Colon (tissue), 2 donors: Measurements from ENCODE around the gene IL22RA2.
"Not testable (repeated sequence)": the region's sequence is repeated elsewhere in the genome, so short reads cannot be mapped to it uniquely, and the experiment has no call there.

Source experiments
- FAIRE-seq: peaks from 2 replicates; lab custom pipeline; 2012; peaks lifted over from hg19 to GRCh38; lab: Jason Lieb, UNC
- donor health status: control.
- donor health status: control.

IL22RA2 gene

DNA sequence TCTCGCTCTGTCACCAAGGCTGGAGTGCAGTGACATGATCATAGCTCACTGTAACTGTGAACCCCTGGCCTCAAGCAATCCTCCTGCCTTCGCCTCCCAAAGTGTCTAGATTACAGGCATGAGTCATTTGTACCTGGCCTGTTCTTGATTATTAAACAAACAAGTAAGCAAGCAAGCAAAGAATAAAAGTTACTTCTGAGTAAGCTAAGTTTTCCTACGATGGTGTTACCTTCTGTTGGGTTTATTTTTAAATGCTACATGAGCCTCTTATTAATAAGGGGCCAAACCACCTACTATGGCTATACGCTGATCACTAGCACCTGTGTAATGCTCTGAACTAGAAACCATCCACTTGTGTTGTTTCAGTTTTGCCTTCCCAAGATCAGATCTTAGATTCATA lies 50.8 kb downstream of the IL22RA2 start:
- no peak for FAIRE-seq

DNA sequence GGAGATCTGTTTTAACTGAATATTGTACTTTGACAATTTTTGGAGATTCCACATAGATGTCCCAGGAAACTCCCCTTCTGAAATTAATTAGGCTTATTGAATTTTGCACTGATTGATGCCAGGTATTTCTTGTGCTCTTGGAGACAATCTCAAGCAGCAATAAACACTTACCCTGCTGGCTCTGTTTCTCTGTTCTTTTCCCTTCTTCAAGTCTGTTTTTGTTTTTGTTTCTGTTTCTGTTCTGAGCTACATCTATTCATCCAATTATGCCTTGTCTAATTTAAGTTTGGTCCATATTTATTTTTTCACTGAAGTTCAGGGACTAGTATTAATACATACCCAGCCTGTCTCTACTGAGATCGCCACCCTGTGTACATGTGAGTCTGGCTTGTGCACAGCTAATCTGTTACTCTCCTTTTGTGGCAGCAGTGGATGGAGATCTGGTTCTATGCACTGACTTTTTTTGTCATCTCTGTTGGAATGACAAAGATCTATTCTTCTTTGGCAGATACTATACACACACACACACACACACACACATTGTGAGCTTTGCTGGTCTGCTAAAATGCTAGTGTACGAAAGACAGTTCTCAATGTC lies 51.9 kb downstream of the IL22RA2 start:
- FAIRE-seq = no peak

- no peak for FAIRE-seq
These were observed 52.7 kb downstream of the IL22RA2 start for GRCh38 chr6:137120748-137121147.

DNA sequence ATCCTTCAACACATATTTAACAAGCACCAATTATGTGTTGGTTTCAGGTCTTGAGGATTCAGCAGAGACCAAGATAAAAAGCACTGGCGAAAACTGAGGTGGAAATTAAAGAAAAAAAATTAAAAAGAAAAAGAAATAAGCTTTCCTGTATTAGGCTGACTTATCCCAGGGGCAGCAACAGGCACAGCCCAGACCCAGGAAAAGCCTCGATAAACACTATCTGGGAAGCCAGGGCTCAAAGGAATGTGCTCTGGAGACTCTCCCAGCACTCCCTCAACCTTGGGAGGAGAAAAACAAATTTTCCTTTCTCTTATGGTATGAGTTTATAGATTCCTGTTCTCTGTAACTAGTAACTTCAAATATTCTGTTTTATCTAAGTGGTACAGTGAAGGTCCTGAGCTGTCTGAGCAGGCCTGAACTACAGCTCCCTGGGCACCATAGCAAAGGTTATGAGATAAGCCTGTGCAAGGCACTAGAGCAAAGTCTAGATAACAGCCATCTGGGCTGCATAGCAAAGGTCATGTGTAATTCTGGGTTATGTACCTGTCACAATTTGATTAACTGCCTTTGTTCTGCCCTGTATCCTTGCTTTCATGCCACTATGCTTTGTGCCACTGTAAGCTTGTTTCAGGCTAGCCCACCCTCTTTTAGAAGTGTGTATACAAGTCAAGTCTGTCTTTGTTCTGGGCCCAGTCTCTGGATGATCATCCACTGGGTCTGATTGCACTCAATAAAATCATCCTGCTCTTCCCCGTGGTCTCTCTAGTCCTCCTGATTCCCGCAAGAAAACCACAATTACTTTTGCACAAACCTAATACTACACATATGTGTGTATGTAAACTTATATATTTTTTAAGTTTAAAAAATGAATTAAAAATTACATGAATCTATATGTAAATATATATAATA lies 54.0 kb downstream of the IL22RA2 start:
- no peak for FAIRE-seq

DNA sequence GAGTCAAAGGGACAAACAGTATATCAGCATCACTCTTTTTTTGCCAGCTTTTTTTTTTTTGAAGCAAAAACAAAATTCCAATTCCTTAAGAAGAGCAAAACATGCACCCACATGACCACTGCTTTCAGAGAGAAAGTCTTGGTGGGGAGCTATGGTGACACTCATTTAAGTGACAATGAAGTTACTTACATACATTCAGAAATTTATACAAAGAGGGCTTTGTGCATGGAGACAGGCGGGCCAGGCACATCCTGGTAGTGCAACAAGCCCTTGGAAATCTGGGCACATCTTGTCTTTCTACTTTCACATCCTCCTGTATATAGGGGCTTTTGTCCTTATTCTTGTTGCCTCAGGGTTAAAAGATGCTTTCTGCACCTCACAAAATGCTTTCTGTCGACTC lies 55.9 kb downstream of the IL22RA2 start:
- no peak for FAIRE-seq

DNA sequence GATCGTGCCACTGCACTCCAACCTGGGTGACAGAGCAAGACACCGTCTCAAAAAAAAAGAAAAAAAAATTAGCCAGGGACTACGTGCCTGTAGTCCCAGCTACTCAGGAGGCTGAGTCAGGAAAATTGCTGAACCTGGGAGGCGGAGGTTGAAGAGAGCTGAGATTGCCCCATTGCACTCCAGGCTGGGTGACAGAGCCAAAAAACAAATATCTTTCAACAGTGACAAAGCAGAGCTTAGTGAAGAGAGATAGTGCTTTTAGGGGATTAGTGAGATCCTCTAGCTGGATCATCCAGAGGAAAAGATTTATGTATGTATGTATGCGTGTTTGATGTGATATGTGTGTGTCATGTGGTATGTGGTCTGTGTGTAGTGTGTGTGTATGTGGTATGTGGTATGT lies 56.6 kb downstream of the IL22RA2 start:
- no peak for FAIRE-seq

GRCh38 chr6:137115658-137116057 lies 57.8 kb downstream of the IL22RA2 start:
- no peak for FAIRE-seq

DNA sequence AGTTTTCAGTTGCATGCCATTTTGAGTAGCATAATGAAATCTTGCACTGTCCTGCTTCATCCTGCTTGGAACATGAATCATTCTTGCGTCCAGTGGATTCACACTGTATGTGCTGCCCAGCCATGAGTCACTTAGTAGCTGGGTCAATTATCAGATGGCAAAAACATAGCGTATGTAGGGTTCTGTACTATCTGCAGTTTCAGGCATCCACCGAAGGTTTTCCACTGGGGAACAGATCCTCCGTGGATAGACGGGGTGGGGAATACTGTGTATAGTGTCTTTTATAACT lies 61.4 kb downstream of the IL22RA2 start:
- FAIRE-seq = no peak

- FAIRE-seq = no peak
These were observed 62.0 kb downstream of the IL22RA2 start for GRCh38 chr6:137111296-137112066.

DNA sequence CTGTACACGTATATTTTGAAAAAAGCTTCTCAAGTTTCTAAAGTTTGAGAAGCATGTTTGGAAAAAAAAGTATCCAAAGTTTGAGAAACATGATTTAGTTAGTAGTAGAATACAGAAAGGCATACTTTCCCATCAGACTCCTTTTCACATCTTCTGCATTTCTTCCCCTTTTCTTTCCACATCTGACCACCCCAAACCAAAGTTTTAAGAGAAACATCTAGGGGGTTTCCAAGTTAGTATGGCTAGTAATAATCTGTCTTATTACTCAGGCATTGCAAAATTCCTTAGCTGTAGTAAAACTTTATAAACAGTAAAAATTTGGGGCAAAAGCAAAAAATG lies 65.7 kb downstream of the IL22RA2 start:
- no peak for FAIRE-seq

DNA sequence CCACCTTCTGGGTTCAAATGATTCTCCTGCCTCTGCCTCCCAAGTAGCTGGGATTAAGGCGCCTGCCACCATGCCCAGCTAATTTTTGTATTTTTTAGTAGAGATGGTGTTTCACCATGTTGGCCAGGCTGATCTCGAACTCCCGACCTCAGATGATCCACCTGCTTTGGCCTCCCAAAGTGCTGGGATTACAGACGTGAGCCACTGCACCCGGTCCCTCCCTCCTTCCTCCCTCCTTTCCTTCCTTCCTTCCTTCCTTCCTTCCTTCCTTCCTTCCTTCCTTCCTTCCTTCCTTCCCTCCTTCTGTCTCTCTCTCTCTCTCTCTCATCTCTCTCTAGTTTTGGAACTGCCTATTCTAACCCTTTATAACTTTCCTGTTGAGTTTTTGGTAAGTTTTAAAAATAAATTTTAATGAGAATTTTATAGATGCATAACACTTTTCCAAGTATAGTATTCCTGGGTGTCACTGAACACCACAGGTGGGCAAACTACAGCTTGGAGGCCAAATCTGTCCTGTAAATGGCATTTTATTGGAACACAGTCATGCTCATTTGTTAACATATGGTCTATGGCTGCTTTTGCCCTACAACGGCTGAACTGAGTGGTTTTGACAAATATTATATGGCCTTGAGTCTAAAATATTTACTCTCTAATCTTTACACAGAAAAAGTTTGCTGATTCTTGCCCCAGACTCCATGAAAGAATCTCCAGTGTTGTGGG lies 66.2 kb downstream of the IL22RA2 start:
- not testable (repeated sequence) for FAIRE-seq

GRCh38 chr6:137106183-137106582 lies 67.3 kb downstream of the IL22RA2 start:
- FAIRE-seq = no peak

GRCh38 chr6:137105375-137105774 lies 68.1 kb downstream of the IL22RA2 start:
- no peak for FAIRE-seq

- no peak for FAIRE-seq
These were observed 68.5 kb downstream of the IL22RA2 start for GRCh38 chr6:137104926-137105325.

GRCh38 chr6:137102851-137103492 lies 70.5 kb downstream of the IL22RA2 start:
- FAIRE-seq = no peak

DNA sequence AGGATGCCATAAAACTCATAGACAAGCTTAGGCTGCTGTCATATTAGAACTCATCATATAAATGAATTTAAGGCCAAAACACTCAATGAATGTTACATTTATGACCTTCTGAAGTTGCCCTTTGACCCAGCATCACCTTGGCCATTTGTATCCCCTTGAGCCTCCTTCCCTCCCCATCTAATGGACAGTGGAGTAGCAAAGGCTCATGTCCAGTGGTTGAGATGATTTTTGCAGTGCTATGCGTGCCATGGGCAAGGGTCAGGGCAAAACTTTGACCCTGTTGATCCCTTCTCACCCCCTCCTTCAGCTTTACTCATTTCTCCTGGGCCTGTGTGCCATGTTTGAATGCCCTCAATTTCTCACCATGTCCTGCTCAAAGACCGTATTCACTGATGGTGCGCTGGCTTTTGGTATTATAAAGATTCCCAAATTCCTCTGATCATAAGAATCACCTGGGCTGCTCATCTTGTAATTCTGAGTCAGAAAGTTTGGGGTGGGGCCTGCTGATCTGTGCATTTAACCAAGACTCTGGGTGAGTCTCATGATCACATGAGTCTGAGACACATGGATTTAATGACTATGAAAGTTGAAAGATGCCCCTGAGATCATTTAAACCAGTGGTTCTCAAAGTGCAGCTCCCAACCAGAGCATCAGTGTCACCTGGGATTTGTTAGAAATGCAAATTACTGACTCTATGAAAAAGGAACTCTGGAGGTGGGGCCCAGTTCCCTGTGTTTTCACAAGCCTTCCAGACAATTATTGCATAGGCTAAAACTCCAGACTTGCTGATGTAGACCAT lies 71.2 kb downstream of the IL22RA2 start:
- no peak for FAIRE-seq

DNA sequence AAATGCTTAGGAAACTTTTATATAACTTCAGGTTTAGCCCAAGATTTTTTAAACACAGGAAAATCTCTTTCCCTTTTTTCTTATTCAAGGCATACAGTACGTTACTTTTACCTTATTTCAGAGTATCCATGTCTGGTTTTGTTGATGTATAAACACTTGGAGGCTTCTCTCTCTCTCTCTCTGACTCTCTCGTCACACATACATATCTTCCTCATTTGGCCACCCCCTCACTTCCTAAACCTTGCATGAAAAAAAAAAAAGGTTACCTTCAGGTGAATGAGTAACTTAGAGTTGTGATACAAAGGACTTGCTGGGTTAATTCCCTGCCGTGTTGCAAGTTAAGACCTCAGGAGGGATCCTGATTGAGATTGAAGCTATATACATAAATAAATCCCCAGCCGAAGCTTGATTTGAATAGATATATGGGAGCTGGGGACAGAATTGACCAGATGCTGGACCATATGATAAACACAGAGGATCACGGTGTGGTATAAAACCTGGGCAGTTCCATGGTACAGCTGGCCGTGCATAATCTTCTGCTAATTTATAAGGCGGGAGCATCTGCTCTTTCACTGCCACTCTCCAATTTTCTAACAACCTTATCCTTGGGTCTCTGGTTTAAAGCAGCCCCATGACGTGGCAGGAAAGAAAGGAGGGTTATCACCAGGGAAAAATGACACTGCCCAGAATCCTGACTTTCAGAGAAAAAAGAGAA lies 73.6 kb downstream of the IL22RA2 start:
- no peak for FAIRE-seq

- FAIRE-seq = no peak
These were observed 75.9 kb downstream of the IL22RA2 start for GRCh38 chr6:137097526-137097925.

DNA sequence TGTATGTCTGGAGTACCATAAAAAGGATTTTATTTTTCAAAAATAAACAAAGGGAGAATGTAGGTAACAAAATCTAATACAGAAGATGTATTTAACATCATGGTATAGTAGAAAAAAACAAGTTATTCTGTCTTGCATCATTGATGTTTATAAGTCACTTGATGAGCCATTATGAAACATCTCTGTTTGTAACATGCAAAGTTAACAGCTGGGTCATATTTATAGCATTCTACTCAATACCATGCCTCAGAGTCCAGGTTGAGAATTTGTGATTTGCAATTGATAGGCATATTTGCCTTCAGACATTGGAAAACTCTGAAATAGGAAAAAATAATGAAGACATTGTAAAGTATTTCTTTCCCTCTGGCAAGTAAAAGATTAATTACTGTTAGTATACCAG lies 76.4 kb downstream of the IL22RA2 start:
- FAIRE-seq = no peak

DNA sequence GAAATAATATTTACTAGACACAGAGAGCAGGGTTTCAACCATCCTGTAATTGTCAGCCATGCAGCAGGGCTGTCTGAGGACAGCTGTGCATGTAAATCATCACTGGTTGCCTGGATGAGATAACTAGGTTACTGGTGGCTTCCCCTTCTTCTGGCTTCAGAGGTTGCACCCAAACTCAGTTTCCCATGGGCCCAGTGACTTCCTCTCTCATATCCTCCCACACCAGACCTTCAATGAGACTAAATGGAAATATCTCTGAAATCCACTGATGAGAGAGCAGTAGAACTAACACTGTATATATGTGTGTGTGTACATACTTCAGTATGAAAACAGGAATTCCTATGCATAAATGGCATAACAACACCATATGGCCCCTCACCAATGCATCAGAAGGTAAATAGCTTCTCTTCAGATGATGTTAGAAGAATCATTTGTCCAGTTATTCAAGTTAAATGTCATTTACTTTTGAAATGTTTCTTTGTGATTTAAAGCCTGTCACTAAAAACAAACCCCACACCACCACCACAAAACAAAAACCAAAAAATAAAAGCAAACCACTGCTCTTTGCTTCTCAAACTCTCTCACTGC lies 77.7 kb downstream of the IL22RA2 start:
- FAIRE-seq = no peak
